NCI-H748 (cell line): ENCODE results near the gene SLC34A2.
"Not testable (repeated sequence)": the region's sequence is repeated elsewhere in the genome, so short reads cannot be mapped to it uniquely, and the experiment has no call there.

Experiments used
- DNase-seq: peaks from one replicate; lab custom pipeline; 2025; ENCODE audit not compliant: unreplicated experiment; lab: John Stamatoyannopoulos, UW

Gene SLC34A2

DNA sequence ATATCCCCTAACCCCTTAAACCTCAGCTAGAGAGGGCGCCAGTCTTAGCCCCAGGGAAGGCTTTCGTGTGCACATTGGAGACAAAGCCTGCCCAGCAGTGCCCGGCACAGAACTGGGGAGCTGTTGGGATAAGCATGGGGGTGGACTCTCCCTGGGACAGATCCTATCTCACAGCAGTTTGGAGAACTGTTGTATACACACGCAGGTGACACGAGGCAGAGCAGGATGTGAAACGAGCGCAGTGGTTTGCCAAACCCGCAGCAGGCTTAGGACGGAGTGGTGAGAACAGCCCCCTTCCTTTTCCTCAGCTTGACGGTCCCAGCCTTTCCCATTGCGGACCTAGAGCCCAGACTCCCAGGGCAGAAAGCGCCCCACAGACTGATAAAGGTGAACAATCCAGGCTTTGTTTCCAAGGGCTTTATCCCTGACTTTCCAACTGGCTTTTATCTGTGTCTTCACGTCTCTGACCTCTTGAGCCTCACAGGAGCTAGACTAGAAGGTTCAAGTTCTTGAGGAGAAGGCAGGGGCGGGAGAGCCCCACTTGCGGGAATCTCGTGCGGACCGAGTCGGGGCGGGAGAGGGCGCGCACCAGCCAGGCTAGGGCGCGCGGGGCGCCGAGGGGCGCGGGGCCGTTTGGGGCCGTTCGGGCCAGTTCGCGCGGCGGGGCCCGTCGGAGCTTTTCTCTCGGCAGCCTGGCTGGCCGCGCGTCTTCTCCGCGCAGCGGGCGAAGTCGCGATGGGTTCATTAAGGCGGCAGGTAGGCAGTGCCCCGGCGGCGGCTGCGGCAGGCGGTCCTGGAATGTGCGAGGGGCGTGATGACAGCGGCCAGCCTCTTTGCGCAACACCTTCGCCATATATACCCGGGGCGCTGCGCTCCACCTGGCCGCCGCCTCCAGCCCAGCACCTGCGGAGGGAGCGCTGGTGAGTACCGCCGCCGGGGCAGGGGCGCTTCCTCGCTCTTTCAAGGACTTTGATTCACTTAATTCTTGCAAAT is at the start of gene SLC34A2:
Gene SLC34A2, plus strand, starts transcription at position 881 of the 993 bp plus-strand sequence. CDS start 6,650 bp downstream, outside the sequence.
- peak; percentile 63 for DNase-seq

- DNase-seq, result no peak
Observed at GRCh38 chr4:25608644-25609043, 47.0 kb upstream of the SLC34A2 start.

DNA sequence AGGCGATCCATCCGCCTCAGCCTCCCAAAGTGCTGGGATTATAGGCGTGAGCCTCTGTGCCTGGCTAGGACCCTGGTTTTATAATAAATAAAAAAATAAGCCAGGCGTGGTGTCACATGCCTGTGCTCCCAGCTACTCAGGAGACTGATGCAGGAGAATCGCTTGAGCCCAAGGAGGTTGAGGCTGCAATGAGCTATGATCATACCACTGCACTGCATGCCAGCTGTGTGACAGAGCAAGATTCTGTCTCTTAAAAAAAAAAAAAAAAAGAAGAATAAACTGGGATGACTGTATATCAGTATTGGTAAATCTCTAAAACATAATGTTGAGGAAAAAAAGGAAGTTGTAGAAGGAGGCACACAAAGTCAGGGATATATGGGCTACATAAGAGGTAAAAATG is 45.7 kb upstream of the SLC34A2 start:
- DNase-seq, result no peak

DNA sequence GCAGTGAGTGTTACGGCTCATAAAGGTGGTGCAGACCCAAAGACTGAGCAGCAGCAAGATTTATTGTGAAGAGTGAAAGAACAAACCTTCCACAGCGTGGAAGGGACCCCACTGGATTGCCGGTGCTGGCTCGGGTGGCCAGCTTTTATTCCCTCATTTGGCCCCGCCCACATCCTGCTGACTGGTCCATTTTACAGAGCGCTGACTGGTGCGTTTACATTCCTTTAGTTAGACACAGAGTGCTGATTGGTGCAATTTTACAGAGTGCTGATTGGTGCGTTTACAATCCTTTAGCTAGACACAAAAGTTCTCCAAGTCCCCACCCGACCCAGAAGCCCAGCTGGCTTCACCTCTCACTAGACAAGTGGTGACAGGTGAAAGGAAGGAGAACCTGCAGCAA is 42.0 kb upstream of the SLC34A2 start:
- DNase-seq, result not testable (repeated sequence)

DNA sequence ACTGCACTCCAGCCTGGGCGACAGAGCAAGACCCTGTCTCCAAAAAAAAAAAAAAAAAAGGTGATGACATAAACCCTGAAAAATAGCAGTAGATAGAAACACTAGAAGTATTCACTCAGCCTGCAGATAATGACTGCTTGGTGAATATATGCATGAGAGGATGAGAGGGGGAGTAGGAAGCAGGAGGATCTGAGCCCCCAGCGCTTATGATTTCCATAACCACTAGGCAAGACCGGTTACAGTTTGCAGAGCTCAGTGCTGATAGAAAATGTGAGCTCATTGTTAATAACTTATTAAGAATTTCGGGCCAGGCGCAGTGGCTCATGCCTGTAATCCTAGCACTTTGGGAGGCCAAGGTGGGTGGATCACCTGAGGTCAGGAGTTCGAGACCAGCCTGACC is 40.8 kb upstream of the SLC34A2 start:
- no peak for DNase-seq

GRCh38 chr4:25621027-25621930 is 34.4 kb upstream of the SLC34A2 start:
- no peak for DNase-seq

- DNase-seq, result no peak
Observed at GRCh38 chr4:25624616-25625015, 31.0 kb upstream of the SLC34A2 start.

DNA sequence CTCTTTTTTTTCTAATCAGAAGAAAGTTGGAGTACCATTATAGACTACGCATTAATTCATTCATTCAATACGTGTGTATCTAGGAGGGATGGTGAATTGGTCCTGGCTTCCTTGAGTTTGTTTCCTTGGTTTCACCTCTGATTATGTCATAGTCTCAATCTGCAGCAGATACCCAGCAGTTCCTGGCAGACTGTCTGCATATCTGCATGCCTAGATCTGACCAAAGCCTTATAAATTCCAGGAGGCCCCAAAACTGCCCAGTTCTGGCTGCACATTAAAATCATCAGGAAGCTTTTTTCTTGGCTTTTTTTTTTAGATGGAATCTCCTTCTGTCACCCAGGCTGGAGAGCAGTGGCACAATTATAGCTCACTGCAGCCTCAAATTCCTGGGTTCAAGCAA is 27.2 kb upstream of the SLC34A2 start:
- no peak for DNase-seq

DNA sequence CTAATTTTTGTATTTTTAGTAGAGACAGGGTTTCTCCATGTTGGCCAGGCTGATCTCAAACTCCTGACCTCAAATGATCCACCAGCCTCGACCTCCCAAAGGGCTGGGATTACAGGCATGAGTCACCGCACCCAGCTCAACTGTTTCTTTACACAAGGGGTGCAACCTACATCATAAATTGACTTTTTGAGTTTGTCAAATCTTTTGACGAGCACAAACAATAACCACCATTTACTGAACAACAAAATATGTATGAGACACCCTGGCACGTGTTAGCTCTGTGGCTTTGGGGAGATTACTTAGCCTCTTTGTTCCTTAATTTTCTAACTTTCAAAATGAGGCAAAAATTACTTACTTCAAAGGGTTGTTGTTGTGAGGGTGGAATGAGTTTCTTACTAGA is 23.5 kb upstream of the SLC34A2 start:
- no peak for DNase-seq

- DNase-seq, result no peak
Observed at GRCh38 chr4:25633541-25633940, 22.1 kb upstream of the SLC34A2 start.

DNA sequence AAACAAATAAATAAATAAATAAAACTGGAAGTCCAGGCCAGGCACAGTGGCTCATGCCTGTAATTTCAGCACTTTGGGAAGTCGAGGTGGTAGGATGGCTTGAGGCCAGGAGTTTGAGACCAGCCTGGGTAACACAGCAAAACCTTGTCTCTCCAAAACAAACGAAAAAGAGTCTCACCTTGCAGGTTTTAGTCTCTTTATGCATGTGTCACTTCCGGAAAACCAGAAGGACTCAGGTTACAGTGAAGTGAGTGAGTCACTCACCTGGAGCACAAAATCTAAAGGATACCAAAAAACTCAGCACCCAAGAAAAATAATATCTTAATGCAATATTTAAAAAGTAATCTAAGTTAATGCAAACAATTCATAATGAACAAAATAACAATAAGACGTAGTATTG is 20.1 kb upstream of the SLC34A2 start:
- peak; percentile 4 for DNase-seq

GRCh38 chr4:25637581-25638220 is 17.9 kb upstream of the SLC34A2 start:
- DNase-seq, result no peak

DNA sequence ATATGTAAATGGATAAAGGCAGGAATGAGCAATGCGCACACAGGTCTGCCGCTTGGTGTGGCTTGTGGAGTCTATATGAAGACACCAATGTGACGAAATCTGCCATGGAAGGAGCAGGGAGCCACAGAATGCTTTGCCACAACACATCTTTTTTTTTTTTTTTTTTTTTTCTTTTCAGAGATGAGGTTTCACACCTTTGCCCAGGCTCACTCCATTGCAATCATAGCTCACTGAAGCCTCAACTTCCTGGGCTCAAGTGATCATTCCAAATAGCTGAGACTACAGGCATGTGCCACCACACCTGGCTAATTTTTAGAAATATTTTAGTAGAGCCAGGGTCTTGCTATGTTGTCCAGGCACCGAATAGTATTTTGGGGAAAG is 17.4 kb upstream of the SLC34A2 start:
- DNase-seq, result no peak

GRCh38 chr4:25638806-25639205 is 16.8 kb upstream of the SLC34A2 start:
- DNase-seq, result no peak

DNA sequence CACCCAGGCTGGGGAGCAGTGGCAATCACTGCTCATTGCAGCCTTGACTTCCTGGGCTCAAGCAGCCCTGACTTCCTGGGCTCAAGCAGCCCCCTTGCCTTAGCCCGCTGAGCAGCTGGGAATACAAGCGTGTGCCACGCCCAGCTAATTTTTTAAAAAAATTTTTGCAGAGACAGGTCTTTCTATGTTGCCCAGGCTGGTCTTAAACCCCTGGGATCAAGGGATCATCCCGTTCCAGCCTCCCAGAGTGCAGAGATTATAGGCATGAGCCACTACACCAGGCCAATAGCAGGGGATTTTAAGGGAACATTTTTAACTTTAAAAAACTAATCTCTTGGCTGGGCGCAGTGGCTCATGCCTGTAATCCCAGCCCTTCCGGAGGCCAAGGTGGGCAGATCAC is 5.3 kb upstream of the SLC34A2 start:
- no peak for DNase-seq

GRCh38 chr4:25651682-25652081 is 4.0 kb upstream of the SLC34A2 start:
- no peak for DNase-seq

DNA sequence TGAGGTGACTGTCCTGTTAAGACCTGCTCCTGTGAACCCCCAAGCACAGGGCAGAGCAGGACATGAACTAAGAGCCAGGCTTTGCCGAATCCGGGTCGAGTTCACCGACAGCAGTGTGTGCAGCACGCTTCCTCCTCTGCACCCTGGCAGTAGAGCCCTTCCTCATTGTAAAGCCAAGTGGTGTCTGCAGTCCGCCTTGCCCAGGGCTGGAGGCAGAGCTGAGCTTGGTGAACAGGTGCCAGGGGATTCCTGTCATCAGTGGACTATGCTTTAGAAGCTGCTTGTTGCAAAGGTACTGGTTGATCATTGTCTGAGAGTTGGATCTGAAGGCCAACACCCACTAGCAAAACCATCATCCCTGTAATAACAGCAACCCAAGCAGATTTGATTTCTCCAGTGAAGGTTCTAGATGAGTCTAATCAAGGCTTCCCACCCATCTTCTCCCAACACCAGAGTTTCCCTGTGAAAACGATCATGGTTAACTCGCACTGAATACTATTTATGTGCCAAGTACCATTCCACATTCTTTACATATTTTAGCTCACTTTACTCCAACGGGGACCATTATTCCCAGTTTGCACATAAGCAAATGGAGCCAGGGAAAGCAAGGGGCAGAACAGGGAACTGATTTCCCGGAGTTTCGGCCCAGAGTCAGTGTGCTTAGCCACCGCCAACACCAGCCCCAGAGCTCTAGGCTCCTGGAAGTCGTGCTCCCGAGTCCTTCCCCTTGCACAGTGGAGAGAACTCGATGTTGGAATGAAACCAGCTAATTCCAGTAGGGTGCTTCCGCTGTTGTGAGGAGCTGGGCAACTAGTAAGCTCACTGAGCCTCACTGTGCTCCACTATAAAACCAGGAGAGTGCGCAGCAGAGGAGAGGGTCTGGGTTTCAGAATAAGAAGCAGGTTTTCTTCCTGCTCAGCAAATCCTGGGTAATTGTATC is 1.4 kb upstream of the SLC34A2 start:
- DNase-seq, result no peak

DNA sequence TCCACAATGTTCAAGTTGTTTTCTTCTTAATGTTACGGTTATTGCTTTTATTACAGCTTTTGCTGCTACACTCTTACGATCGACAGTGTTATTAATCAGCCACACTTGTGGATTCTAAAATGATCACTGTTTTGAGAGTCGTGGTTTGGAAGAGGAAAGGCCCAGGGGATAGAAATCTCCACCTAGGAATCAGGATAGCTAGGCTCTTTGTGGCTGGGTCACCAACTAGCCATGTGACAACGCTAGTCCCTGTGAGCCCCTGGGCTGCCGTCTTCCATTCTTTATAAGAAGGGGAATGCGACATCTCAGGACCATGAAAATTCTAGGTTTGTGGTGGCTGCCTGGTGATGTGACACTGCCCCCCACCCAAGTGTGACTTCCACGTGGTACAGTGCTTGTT is 380 bp downstream of the SLC34A2 start:
- DNase-seq, result no peak

- no peak for DNase-seq
Observed at GRCh38 chr4:25658357-25658771, 2.7 kb downstream of the SLC34A2 start.

GRCh38 chr4:25658777-25659176 is 3.1 kb downstream of the SLC34A2 start:
- no peak for DNase-seq
